ENCODE results near the gene SSC5D. TPM values are rescaled to one million over a fixed set of nuclear protein-coding genes. Genes with fewer than 3 reads are reported as not detected.

The SSC5D gene
- total and polyA plus RNA-seq, 10 donors: 0.61 to 30.6 (median 16.2) TPM

DNA sequence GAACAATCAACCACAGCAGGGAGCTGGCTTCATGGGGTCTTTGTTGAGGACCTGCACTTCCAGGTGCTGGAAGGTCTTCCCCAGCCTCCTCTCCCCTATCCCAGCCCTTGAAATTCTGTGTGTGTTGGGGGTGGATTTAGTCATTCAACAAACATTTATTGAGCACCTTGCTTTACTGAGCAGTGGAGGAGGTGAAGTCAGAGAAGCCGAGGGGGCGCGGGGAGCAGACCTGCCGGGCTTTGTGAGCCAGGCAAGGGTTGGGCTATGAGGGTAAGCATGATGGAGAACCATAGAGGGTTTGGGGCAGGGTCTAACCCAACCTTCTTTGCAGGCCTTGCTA lies 20.2 kb upstream of the SSC5D start:
- H3K9me3 ChIP-seq: no peaks in the 10 kb centered on the region
- peaks cover 0 to 17% (median 8%) of the 10 kb centered on the region in 6 donors for H3K4me1 ChIP-seq
- H3K36me3 ChIP-seq: no peaks in the 10 kb centered on the region
- H3K27ac ChIP-seq: peak overlapping the region in 1 of 8 donors; percentile 0
- intact Hi-C loops (cut with DNase I; ENCODE audit: low total_unique reads): no loop called here
- H3K4me3 ChIP-seq: no peak overlapping the region
- no peaks in the 10 kb centered on the region for H3K27me3 ChIP-seq (replicated peaks in 1 of 7)
- TF ChIP-seq POLR2AphosphoS5 (IDR thresholded peaks at IDR 0.05): no peak
- TF ChIP-seq POLR2A (IDR thresholded peaks at IDR 0.05): no peak
- TF ChIP-seq, protein P1, sequence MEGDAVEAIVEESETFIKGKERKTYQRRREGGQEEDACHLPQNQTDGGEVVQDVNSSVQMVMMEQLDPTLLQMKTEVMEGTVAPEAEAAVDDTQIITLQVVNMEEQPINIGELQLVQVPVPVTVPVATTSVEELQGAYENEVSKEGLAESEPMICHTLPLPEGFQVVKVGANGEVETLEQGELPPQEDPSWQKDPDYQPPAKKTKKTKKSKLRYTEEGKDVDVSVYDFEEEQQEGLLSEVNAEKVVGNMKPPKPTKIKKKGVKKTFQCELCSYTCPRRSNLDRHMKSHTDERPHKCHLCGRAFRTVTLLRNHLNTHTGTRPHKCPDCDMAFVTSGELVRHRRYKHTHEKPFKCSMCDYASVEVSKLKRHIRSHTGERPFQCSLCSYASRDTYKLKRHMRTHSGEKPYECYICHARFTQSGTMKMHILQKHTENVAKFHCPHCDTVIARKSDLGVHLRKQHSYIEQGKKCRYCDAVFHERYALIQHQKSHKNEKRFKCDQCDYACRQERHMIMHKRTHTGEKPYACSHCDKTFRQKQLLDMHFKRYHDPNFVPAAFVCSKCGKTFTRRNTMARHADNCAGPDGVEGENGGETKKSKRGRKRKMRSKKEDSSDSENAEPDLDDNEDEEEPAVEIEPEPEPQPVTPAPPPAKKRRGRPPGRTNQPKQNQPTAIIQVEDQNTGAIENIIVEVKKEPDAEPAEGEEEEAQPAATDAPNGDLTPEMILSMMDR (IDR thresholded peaks at IDR 0.05 in 8 of 11, conservative IDR thresholded peaks at IDR 0.05 in 3 of 11): peak in 4 of 11 experiments; percentile 14 to 47 (median 29)
- DNase-seq: no peak
- 11 to 41% (median 21%) methylated on average over 4 of the region's 4 CpGs for WGBS, 5 donors

DNA sequence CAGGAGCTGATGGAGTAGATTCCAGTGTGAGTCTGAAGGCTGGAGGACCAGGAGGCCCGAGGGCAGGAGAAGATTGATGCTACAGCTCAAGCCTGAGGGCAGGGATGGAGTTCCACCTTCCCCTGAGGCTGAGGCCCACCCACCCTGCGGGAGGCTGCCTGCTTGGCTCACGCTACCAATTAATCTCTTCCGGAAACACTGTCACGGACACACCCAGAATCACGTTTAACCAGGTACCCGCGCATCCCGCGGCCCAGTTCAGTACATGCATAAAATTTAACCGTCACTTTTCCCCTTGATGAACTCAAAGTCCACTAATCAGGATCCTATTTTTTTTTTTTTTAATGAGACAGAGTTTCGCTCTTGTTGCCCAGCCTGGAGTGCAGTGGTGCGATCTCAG lies 17.0 kb upstream of the SSC5D start:
- Histone ChIP-seq H3K36me3 (no peaks in the 10 kb centered on the region), H3K27me3 (replicated peaks in 1 of 7) (no peaks in the 10 kb centered on the region), H3K4me1 (peaks cover 0 to 35% (median 17%) of the 10 kb centered on the region in 6 donors), H3K27ac (no peak overlapping the region), H3K9me3 (no peaks in the 10 kb centered on the region), H3K4me3 (no peak overlapping the region)
- TF ChIP-seq, protein P1 (IDR thresholded peaks at IDR 0.05 in 8 of 11, conservative IDR thresholded peaks at IDR 0.05 in 3 of 11): no peak
- no peak for TF ChIP-seq POLR2AphosphoS5 (IDR thresholded peaks at IDR 0.05)
- no peak for TF ChIP-seq POLR2A (IDR thresholded peaks at IDR 0.05)
- DNase-seq: no peak
- WGBS, 5 donors: 81 to 92% (median 88%) methylated on average over 13 of the region's 13 CpGs
- intact Hi-C loops (cut with DNase I; ENCODE audit: low total_unique reads): no loop called here

DNA sequence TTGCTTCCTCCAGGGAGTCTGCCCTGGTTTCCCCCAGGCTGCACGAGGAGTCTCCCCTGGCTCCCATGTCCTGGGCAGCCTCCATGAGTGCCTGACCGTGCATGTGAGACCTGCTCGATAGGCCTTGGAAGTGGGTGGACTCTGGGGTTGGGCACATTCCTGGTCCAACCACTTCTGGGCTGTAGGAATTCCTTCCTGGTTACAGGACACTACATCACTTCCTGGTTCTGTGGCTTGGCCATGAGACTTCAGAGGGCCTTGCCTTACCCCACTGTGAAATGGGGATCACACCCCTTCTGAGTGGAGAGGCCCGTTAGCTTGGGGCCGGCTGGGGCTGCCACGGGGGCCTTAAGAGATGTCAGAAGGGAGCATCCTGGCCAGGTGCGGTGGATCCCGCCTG lies 15.8 kb upstream of the SSC5D start:
- H3K4me3 ChIP-seq: no peak overlapping the region
- H3K4me1 ChIP-seq: peaks cover 0 to 37% (median 21%) of the 10 kb centered on the region in 6 donors
- no peak for DNase-seq
- H3K9me3 ChIP-seq: no peaks in the 10 kb centered on the region
- peak overlapping the region in 3 of 8 donors; percentile 56 to 64 (median 61) for H3K27ac ChIP-seq
- intact Hi-C loops (cut with DNase I; ENCODE audit: low total_unique reads): no loop called here
- H3K27me3 ChIP-seq (replicated peaks in 1 of 7): no peaks in the 10 kb centered on the region
- whole genome bisulfite sequencing, 5 donors: 78 to 89% (median 80%) methylated on average over 6 to 8 of the region's 8 CpGs
- no peaks in the 10 kb centered on the region for H3K36me3 ChIP-seq
- TF ChIP-seq, protein P1 (IDR thresholded peaks at IDR 0.05 in 8 of 11, conservative IDR thresholded peaks at IDR 0.05 in 3 of 11): no peak

DNA sequence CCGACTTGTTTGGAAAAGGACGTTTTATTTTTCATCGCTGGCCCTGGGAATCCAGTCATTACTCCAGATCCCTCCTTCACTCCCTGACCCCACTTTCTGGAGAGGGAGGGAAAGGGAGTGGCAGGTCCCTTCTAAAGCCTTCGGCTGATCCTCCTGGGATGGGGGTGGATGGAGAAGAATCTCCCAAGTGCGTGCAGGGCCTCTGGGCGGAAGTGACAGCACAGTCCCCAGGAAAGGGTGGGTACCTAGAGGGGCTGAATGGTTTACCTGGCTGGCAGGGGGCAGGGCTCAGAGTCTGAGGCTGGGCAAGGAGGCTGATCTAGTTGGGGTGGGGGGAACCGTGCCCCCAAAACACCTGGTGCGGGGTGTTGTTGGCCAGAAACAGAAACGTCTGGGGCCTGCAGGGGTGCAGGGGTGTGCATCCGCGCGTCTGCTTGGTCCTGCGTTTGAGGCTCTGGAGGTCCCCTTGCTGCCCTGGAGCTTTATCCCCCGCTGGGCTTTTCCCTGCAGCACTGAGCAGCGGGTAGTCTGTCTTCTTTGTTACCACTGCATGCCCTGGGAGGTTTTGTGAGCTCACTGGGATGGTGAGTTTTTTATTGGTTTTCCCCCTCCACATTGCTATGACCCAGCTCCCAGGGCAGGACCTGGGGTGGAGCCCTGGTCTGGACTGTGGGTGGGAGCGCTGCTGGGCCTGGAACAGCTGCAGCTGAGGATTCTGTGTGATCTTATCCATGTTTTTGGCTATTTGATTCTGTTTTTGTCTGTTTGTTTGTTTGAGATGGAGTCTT lies 14.8 kb upstream of the SSC5D start:
- no peaks in the 10 kb centered on the region for H3K9me3 ChIP-seq
- 75 to 80% (median 79%) methylated on average over 16 of the region's 16 CpGs for WGBS, 5 donors
- no peaks in the 10 kb centered on the region for H3K36me3 ChIP-seq
- peak overlapping the region in 5 of 8 donors; percentile 36 to 64 (median 56) for H3K27ac ChIP-seq
- TF ChIP-seq POLR2A (IDR thresholded peaks at IDR 0.05) (no peak), POLR2AphosphoS5 (IDR thresholded peaks at IDR 0.05) (no peak)
- TF ChIP-seq, protein P1 (IDR thresholded peaks at IDR 0.05 in 8 of 11, conservative IDR thresholded peaks at IDR 0.05 in 3 of 11): no peak
- DNase-seq: no peak
- H3K4me1 ChIP-seq: peaks cover 3 to 38% (median 23%) of the 10 kb centered on the region in 6 donors
- no peaks in the 10 kb centered on the region for H3K27me3 ChIP-seq (replicated peaks in 1 of 7)
- H3K4me3 ChIP-seq: no peak overlapping the region
- intact Hi-C loops (cut with DNase I; ENCODE audit: low total_unique reads): no loop called here

Measured in spleen (tissue), 11 donors.